NCI-H526 treated with DMSO at 0.1 percent for 48 hours (cell line): Measurements from ENCODE around the gene JAGN1.
"Not testable (repeated sequence)": the region's sequence is repeated elsewhere in the genome, so short reads cannot be mapped to it uniquely, and the experiment has no call there.

Source experiments
- DNase-seq: peaks from one replicate; lab custom pipeline; 2025; lab: John Stamatoyannopoulos, UW

Gene JAGN1

DNA sequence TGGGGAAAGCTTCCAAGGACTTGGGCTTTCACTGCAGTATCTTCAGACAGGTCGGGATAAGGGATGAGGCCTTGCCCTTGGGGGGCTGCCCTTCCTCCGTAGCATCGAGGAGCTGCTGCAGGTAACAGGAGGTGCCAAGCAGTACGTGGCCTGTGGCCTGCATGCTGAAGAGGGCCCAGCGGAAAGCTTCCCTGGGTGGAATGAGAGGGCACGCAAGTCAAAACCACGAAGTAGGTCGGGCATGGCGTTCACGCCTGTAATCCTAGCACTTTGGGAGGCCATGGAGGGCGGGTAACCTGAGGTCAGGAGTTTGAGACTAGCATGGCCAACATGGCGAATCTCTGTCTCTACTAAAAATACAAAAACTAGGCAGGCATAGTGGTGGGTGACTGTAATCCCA, 23.3 kb upstream of the JAGN1 start:
- DNase-seq = no peak

DNA sequence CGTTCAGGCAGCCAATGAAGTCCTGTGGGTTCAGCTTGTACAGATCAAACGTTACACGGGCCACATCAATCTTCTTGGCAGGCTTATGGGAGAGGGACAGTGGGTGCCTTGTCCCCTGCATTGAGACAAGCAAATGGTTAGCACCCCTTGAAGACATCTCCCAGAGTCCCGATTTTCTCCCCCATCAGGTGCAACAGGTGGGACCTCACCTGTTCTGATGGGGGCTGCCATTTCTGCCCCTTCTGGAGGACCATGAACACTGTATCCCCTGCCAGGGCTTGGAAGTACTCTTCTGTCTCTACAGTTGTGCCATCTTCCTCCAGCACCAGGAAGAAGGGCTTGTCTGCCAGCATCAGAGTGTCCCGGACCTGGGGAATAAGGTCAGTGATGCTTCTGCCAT, 20.5 kb upstream of the JAGN1 start:
- no peak for DNase-seq

DNA sequence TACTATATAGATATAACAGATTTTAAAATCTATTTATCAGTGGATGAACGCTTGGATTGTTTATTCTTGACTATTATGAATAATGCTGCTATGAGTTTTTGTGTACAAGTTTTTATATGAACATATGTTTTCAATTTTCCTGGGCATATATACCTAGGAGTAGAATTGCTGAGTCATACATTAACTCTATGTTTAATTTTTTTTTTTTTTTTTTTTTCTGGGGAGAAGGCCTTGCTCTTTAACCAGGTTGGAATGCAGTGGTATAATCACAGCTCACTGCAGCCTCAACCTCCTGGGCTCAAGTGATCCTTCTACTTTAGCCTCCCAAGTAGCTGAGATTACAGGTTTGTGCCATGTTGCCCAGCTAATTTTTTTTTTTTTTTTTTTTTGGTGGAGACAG, 19.4 kb upstream of the JAGN1 start:
- DNase-seq = no peak

DNA sequence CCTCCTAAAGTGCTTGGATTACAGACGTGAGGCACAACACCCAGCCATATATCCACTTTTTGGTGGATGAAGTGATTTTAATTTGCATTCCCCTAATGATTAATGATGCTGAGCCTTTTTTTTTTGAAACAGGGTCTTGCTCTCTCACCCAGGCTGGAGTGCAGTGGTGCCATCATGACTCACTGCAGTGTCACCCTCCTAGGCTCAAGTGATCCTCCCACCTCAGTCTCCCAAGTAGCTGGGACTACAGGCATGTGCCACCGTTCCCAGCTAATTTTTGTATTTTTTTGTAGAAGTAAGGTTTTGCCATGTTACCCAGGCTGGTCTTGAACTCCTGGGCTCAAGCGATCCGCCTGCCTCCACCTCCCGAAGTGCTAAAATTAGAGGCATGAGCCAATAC, 18.3 kb upstream of the JAGN1 start:
- not testable (repeated sequence) for DNase-seq

DNA sequence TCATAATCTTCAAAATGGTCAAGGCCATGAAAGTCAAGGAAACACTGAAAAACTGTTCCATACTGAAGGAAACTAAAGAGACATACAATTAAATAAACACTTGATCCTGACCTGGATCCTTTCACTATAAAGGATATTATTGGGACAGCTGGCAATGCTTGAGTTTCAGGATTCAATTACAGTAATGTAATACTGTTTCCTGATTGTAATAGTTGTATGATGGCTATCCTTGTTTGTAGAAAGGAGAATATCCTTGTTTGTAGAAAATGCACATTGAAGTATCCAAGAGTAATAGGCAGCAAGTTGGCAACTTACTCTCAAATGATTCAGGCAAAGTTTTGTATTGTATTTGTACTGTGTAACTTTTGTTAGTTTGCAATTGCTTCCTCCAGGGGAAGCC, 15.0 kb upstream of the JAGN1 start:
- no peak for DNase-seq

DNA sequence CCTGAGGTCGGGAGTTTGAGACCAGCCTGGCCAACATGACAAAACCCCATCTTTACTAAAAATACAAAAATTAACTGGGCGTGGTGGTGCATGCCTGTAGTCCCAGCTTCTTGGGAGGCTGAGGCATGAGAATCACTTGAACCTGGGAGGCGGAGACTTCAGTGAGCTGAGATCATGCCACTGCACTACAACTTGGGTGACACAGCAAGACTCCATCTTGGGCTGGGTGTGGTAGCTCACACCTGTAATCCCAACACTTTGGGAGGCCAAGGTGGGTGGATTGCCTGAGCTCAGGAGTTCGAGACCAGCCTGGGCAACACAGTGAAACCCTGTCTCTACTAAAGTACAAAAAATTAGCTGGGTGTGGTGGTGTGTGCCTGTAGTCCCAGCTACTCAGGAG, 14.2 kb upstream of the JAGN1 start:
- not testable (repeated sequence) for DNase-seq

DNA sequence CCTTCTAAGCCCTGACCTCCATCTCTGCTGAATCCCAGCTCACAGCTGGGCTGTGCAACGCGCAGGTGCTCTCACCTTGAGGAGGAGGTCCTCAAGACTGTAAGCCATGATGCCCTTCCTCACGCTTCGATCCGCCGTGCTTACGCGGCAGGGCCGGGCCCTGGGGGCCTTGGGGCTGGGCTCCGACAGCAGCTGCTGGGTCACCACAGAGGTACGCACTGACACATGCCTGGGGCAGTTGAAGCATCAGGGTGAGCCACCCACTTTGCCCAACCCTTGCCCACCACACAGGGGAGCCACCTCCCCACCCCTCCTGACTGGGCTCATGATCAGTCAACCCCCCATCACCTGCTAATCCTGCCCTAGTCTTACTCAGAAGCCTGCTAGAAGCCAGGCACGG, 13.4 kb upstream of the JAGN1 start:
- no peak for DNase-seq

DNA sequence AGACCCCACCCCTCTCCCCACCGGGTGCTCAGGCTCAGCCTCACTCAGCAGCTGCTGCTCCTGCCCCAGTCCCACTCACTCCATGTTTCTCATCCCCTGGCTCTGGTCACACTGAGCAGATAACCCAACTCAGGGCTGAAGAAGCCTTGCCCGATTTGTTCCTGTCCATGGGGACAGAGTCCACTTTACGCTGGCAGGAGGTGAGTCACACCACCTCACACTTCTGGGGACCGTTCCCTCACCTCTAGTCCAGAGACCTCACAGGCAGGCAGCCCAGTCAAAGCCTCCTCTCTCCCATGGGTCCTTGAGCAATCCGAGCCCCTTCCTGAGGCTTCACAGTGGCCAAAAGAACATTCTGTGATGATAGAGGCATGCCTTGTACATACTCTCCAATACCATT, 11.7 kb upstream of the JAGN1 start:
- no peak for DNase-seq

DNA sequence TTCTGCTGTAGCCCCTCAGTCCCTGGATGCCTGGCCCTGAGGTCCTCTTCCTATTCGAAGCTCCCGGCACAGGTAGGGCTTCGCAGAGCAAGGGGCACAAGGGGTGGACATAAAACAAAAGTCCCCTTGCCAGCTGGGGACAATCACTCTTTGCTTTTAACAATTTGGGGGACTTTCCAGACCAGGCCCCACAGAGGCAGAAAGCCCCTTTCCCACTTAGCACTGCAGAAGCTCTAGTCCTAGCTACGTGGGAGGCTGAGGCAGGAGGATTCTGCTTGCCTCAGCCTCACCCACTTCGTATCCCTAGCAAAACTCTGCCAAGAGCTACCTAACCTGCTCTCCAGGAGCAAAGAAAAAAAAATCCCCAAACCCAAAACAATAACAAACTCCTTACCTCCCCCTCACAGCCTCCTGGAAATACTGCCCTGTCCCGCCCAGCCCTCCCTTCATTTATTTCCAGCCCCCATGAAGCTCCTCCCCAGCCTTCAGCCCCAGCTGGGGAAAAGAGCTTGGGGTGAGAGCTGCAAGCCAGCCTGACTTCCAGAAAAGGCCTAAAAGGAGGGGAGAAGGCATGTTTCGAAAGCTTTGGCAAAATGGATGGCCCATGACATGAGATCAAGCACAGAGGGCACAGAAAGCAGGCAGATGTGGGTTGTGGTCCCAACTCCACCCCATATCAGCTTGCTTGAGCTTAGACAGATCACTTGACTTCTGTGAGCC, 10.4 kb upstream of the JAGN1 start, which contains the start of gene CIDEC:
TSS of gene CIDEC (minus strand) at position 424 of the 720 bp plus-strand sequence. CDS start 1,767 bp downstream, outside the sequence.
- no peak for DNase-seq

DNA sequence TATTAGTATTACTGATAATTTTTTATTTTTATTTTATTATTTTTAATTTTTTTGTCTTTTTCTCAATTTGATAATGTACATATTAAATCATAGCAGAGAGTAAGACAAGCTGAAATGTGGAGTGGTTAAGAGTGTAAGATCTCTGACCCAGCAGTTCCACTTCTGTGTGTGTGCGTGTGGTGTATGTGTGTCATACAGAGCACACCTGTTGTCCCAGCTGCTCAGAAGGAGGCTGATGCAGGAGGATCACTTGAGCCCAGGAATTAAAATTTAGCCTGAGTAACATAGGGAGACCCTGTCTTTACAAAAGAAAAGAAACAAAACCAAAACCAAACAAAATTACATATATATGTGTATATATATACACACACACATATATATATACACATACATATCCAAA, 9.0 kb upstream of the JAGN1 start:
- DNase-seq = no peak

DNA sequence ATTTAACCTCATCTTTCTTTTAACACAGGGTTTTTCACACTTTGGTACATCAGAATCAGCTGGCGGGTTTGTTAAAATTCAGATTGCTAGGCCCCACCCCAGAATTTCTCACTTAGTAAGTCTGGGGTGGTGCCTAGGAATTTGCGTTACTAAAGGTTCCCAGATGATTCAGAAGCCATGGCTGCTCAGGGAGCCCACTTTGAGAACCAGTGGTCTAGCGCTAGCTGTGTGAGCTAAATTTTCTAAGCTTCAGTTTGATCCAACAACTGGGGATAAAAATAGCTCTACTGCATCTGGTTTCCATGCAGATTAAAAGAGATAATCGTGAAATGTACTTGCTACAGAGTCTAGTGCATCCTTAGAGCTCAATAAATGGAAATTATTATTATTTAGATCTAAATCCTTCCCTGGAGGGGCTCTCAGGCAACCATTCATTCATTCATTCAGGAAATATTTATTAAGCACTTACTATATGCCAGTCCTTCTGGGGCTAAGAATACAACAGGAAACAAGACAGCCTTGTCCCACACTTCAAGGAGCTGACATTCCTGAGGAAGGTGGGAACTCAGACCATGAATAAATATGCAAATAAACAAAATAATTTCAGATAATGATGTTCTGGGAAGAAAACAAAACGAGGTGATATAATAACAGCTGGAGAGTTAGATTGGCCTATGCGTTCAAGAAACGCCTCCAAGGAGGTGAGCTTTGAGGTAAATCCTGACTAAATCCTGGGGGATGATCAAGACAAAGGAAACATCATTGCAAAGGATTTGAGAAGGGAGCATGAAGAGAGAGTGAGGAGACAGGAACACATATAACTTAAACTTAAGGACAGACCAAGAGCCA, 6.5 kb upstream of the JAGN1 start:
- DNase-seq = no peak

DNA sequence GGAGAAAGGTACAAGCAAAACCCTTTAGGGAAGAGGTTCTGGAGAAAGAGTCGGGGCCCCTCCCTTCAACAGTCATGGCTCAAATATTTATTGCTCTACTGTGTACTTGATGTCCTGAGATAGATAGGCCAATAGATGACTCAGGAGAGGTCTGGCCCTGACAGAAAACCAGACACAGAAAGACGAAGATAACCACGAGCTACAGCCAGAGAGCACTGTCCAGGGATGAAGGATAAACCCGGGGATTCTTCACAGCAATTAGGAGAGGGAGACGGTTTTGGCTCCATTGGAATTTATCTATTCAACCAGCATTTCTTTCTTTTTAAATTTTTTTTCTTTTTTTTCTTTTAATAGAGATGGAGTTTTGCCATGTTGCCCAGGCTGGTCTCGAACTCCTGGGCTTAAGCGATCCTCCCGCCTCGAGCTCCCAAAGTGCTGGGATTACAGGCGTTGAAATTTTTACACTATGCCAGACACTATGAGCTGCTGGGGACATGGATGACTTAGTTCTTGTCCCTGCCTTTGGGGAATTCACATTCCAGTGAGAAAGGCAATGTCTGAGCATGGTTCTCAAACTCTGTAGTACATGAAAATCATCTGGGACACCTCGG, 5.8 kb upstream of the JAGN1 start:
- DNase-seq = no peak

DNA sequence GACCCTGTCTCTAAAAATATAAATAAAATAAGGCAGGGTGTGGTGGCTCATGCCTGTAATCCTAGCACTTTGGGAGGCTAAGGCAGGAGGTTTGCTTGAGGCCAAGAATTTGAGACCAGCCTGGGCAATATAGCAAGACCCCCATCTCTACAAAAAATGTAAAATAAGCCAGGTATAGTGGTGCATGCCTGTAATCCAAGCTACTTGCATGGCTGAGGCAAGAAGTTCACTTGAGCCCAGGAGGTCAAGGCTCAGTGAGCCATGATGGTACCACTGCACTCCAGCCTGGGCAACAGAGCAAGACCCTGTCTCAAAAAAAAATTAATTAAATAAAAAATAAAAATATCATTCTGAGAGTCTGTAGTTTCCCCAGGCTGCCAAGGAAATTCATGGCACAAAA, 4.1 kb upstream of the JAGN1 start:
- DNase-seq = no peak

DNA sequence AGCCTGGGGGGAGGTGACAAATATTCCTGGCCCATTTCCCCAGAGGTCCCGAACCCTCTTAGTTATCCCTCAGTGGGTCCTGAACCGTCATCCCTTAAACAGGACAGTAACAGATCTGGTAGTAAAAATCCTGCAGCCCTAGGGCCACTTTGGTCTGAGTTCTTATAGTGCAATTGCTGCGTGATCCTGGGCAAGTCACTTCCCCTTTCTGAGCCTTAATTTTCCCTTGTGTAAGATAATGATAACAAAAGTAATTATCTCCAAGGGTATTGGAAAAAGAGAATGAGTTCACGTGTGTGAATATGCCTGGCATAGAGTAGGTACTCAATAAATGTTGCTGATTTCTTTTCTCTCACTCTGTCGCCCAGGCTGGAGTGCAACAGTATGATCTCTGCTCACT, 2.9 kb upstream of the JAGN1 start:
- no peak for DNase-seq

DNA sequence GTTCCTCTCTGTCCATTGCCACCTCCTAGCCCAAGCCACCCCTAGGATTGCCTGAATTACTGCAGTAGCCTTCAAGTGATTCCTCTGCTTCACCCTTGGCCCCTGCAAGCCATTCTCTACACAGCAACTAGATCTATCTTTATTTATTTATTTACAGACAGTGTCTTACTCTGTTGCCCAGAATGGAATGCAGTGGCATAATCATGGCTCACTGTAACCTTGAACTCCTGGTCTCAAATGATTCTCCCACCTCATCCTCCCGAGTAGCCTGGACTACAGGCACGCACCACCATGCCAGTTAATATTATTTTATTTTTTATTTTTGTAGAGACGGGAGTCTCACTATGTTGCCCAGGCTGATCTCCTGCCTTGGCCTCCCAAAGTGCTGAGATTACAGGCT, 1.9 kb upstream of the JAGN1 start:
- DNase-seq = no peak

DNA sequence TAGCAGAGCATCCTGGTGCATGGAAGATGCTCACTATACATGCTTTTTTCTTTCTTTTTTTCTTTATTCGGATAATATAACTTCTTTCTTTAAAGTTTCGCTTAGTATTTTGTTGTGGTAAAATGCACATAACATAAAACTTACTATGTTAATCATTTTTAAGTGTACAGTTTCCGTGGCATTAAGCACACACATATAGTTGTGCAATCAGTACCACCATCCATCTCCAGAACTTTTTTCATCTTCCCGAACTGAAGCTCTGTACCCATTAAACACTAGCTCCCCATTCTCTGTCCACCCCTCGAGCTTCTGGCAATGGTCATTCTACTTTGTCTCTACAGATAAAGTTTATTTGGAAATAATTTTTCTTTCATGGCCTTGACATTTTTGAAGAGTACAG, 1.0 kb upstream of the JAGN1 start:
- DNase-seq = no peak

DNA sequence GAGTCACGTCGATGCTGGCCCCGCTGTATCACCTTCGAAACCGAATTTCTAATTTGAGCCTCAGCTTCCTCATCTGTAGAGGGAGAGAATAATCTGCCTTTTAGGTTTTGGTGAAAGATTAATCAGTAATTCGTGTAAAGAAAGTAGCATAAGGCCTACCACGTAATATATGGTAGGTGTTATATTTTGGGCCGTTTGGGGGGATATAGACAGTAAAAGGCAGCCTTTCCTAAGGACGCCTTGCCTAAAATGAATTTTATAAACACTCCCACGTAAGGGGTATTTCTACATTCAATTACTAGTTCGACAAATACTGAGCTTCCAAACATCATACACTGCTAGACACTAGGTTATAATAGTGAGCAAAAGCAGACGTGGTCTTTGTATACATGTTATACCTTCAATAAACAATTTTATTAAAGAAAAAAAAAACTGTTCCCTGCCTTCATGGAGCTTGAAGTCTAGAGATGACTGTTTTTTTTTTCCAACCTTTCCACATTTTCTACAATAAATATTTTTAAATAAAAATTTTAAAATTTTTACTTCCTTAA, 737 bp downstream of the JAGN1 start:
- DNase-seq = no peak

DNA sequence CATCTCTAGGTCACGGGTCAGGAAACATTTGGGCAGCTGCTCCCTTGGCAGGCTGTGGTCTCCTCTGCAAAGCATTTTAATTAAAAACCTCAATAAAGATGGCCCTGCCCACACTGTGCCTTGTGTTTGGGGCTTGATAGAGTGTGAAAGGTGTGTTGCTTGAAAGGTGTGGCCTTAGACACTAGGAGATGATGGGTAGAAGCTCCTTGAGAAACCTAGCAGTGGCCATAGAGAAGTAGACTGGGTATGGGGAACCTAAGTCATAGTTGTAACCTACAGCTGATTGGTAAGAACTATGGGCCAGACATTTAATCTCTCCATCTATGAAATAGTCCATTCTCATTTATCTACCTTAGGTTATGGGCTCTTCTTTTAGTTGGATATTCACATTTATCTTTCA, 3.3 kb downstream of the JAGN1 start:
- no peak for DNase-seq

DNA sequence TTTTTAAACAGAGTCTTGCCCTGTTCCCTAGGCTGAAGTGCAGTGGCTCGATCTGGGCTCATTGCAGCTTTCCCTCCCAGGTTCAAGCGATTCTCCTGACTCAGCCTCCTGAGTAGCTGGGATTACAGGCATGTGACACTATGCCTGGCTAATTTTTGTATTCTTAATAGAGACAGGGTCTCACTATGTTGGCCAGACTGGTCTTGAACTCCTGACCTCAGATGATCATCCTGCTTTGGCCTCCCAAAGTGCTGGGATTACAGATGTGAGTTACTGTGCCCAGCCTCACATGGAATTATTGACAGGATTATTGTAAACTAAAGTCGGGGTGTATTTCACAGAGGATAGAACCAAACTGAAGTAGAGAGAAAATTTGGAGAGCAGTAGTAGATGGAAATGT, 5.3 kb downstream of the JAGN1 start:
- DNase-seq = not testable (repeated sequence)

DNA sequence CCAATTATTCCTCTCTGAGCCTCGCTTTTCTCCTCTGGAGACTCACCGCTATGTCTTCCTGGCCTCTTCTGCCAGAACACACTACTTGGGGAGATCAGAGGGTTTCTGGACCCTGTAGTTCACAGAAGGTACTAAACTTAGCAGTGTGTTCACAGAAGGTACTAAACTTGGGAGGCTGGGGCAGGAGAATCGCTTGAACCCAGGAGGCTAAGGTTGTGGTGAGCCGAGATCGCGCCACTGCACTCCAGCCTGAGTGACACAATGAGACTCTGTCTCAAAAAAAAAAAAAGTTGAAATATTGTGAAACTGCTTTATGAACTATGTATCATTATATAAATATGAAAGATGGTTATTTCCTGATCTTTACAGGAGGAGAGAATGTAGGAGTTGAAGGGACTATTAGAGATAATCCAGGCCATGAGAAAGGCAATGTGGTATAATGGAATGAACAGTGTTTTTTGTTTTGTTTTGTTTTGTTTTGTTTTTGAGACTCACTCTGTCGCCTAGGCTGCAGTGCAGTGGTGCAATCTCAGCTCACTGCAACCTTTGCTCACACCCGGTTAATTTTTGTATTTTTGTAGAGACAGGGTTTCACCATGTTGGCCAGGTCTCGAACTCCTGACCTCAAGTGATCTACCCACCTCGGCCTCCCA, 6.5 kb downstream of the JAGN1 start:
- not testable (repeated sequence) for DNase-seq

DNA sequence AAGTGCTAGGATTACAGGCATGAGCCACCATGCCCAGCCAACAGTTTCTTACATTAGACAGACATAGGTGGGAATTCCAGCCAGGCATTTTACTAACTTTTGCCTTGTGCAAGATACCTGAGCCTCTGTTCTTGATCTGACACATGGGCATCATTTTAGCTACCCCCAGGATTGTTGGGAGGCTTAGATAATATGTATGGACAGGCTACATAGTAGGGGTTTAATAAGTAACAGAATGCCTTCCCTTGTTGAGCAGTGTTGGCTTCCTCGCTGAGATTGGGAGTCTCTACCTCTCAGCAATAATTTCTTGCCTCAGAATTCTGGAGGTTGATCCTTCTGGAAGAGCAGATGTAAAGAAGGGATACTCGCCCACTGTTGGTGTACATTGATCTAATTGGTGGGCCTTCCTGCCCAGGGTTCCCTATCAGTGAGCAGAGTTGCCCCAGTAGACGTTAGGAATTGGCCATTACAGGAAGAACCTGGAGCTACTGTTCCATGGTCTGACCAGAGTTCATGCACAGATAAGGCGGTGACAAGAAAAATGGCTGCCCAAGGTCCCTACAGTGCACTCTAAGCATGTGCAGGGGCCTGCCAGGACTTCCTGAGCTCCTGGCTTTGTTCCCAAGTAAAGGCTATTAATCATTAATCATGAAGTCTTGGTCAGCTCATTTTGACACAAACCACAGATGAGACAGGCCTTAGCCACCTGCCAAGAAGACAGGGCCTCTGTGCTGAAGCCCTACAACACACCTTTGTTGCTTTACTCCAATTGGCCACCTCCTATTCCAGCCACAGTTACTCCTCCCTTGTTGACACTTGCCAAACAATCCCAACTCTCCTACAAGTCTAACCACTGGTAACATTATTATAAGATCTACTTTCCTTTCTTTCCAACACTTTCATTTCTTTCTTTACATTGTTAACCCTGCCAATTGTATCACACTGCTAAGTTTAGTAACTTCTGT, 7.3 kb downstream of the JAGN1 start:
- DNase-seq = no peak
